ENCODE results near the gene ADAMTS9. TPM values are rescaled to one million over a fixed set of nuclear protein-coding genes. Genes with fewer than 3 reads are reported as not detected.

The ADAMTS9 gene
- total and polyA plus RNA-seq, 2 experiments from 2014 or later = 60.5 to 168 TPM

DNA sequence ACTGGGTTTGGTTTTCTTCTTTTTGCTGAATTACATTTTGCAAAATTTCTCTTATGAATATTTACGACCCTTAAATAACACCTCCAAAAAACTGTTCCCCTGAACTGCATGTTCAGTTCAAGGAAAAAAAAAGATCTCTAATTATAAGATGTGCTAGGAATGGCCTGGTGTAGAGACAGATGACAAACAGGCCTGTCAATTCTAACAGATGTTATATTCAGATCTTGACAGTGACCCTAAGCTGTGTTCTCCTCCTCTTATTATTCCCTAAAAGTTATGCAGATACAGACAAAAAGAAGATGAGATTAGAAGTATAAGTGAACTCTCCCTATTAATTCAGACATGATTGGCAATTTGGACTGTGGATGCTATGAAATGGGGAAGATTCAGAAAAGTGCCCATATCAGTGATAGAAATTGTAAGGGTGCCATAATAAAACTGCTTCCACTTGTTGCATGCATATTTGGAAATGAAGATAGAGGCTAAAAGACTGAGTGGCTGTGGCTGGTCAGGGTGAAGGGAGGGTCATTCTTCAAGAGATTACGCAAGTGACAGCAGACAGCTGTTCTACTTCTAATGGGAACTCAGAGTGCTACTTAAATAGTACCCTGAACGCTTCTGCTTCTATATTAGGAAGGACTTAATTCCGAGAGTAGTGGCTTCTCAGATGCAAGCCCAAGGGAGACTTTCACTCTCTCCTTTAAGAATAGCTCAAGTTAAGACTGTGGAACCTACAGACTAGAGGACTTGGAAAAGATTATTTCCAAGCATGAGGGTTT lies 75.5 kb downstream of the ADAMTS9 start:
- H3K27me3 ChIP-seq = no peaks in the 10 kb centered on the region
- peak overlapping the region; percentile 99 for H3K27ac ChIP-seq
- peak; percentile 85 to 93 for DNase-seq (ENCODE audit: low read depth in 1 of 2, low spot score in 1 of 2)
- peaks cover 20% of the 10 kb centered on the region for H3K36me3 ChIP-seq
- TF ChIP-seq, protein P1, sequence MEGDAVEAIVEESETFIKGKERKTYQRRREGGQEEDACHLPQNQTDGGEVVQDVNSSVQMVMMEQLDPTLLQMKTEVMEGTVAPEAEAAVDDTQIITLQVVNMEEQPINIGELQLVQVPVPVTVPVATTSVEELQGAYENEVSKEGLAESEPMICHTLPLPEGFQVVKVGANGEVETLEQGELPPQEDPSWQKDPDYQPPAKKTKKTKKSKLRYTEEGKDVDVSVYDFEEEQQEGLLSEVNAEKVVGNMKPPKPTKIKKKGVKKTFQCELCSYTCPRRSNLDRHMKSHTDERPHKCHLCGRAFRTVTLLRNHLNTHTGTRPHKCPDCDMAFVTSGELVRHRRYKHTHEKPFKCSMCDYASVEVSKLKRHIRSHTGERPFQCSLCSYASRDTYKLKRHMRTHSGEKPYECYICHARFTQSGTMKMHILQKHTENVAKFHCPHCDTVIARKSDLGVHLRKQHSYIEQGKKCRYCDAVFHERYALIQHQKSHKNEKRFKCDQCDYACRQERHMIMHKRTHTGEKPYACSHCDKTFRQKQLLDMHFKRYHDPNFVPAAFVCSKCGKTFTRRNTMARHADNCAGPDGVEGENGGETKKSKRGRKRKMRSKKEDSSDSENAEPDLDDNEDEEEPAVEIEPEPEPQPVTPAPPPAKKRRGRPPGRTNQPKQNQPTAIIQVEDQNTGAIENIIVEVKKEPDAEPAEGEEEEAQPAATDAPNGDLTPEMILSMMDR (IDR thresholded peaks at IDR 0.05; ENCODE audit: low read depth, low read length) = no peak
- peaks cover 38% of the 10 kb centered on the region for H3K4me1 ChIP-seq (ENCODE audit: low read depth)
- H3K9me3 ChIP-seq (ENCODE audit: low read depth) = no peaks in the 10 kb centered on the region
- no peak overlapping the region for H3K4me3 ChIP-seq

DNA sequence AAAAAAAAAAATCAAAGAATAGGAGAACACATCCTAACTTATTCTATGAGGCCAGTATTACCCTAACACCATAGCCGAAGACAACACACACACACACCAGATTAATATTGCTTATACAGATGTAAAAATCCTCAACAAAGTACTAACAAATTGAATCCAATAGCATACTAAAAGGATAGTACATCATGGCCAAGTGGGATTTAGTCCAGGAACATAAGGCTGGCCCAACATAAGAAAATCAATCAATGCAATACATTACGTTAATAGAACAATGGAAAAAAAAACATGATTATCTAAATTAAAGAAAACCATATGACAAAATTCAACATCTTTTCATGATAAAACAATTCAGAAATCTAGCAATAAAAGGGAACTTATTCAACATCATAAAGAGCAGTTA lies 79.1 kb downstream of the ADAMTS9 start:
- Histone ChIP-seq H3K9me3 (ENCODE audit: low read depth) (no peaks in the 10 kb centered on the region), H3K4me1 (ENCODE audit: low read depth) (peaks cover 30% of the 10 kb centered on the region), H3K27ac (no peak overlapping the region), H3K36me3 (peaks cover 23% of the 10 kb centered on the region), H3K27me3 (no peaks in the 10 kb centered on the region), H3K4me3 (no peak overlapping the region)
- TF ChIP-seq, protein P1 (IDR thresholded peaks at IDR 0.05; ENCODE audit: low read depth, low read length) = no peak
- DNase-seq (ENCODE audit: low read depth in 1 of 2, low spot score in 1 of 2) = no peak

DNA sequence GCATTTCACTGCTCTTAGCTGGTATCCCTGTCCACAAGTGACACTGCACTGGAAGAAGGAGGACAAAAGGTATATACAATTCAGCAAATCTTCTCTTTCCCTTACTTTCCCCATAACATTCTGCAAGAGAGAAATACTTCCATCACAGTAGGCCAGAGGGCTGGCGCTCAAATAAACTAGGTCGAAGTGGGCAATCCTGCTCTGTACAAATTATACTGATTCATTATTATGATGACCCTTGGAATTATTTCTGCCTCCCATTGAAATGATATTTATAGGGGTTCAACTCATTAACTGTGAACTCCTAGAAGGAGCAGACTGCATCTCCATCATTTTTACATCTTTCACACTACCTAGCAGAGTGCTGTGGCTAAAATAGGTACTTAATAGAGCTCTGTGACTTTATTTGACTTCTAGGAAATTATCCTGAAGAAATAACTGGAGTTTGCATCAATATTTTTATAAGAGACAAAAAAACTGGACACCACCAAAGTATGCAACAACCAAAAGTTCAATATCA lies 80.7 kb downstream of the ADAMTS9 start:
- TF ChIP-seq, protein P1 (IDR thresholded peaks at IDR 0.05; ENCODE audit: low read depth, low read length) = no peak
- no peak for DNase-seq (ENCODE audit: low read depth in 1 of 2, low spot score in 1 of 2)
- no peak overlapping the region for H3K4me3 ChIP-seq
- no peaks in the 10 kb centered on the region for H3K9me3 ChIP-seq (ENCODE audit: low read depth)
- no peaks in the 10 kb centered on the region for H3K27me3 ChIP-seq
- peaks cover 33% of the 10 kb centered on the region for H3K36me3 ChIP-seq
- H3K27ac ChIP-seq = no peak overlapping the region
- peaks cover 15% of the 10 kb centered on the region for H3K4me1 ChIP-seq (ENCODE audit: low read depth)

DNA sequence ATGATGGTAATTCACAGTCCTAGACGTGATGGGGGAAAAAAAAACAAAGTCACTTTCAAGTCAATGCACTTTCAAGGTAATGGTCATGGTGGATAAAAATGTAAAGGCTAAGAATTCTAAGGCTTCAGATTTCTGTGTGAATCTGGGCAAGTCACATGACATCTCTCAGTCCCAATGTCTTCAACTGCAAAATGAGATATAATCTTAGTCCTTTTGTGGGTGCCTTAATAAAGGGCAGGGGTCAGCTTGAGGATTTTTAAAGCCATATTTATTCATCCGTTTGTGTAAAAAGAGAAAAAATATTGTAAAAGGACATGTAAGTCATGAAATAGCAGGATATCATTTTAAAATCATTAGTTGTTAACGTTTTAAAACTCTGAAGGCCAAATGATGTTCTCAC lies 83.5 kb downstream of the ADAMTS9 start:
- H3K27ac ChIP-seq = no peak overlapping the region
- TF ChIP-seq, protein P1 (IDR thresholded peaks at IDR 0.05; ENCODE audit: low read depth, low read length) = no peak
- no peak for DNase-seq (ENCODE audit: low read depth in 1 of 2, low spot score in 1 of 2)
- H3K4me3 ChIP-seq = no peak overlapping the region
- no peaks in the 10 kb centered on the region for H3K27me3 ChIP-seq
- H3K4me1 ChIP-seq (ENCODE audit: low read depth) = peaks cover 5% of the 10 kb centered on the region
- peaks cover 48% of the 10 kb centered on the region for H3K36me3 ChIP-seq
- no peaks in the 10 kb centered on the region for H3K9me3 ChIP-seq (ENCODE audit: low read depth)

DNA sequence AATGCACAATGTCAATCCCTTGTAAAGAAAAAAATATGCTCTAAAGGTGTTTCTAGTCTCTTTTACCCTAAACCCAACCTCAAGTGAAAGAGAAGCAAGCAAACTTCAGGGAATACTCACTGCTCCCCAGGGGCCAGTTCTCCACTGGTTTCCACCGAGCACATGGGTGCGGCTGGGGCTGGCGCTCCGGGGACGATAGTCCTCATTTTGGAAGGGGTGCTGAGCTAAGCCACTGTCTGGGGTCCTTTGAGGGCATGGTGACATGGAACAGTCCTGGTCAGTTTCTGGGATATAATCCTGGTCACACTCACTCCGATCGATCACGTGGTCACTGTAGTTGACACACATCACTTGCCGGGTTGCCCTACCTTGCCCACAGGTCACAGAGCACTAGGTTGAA lies 86.0 kb downstream of the ADAMTS9 start:
- peaks cover 50% of the 10 kb centered on the region for H3K36me3 ChIP-seq
- no peaks in the 10 kb centered on the region for H3K27me3 ChIP-seq
- no peak overlapping the region for H3K4me3 ChIP-seq
- no peaks in the 10 kb centered on the region for H3K9me3 ChIP-seq (ENCODE audit: low read depth)
- no peak overlapping the region for H3K27ac ChIP-seq
- peaks cover 7% of the 10 kb centered on the region for H3K4me1 ChIP-seq (ENCODE audit: low read depth)
- TF ChIP-seq, protein P1 (IDR thresholded peaks at IDR 0.05; ENCODE audit: low read depth, low read length) = no peak
- DNase-seq (ENCODE audit: low read depth in 1 of 2, low spot score in 1 of 2) = no peak

All from cardiac muscle cell (in vitro differentiated cells and primary cell).